PC-9 (cell line): Measurements from ENCODE around the gene CLDN11.

ENCODE experiments used
- EZH2 ChIP-seq: fragments of 200-600 bp; sonication (generic); IDR thresholded peaks from 2 replicates; pipeline ENCODE4 v1.8.0; 2017; ENCODE audit warnings: antibody characterized with exemption, low read depth
- TF ChIP-seq, protein P1 (sequence below): fragments of 200-600 bp; sonication (generic); conservative IDR thresholded peaks from 2 replicates; pipeline ENCODE4 v1.6.1; 2017; ENCODE audit warnings: mixed run types, antibody characterized with exemption, mild to moderate bottlenecking, moderate library complexity

DNA sequence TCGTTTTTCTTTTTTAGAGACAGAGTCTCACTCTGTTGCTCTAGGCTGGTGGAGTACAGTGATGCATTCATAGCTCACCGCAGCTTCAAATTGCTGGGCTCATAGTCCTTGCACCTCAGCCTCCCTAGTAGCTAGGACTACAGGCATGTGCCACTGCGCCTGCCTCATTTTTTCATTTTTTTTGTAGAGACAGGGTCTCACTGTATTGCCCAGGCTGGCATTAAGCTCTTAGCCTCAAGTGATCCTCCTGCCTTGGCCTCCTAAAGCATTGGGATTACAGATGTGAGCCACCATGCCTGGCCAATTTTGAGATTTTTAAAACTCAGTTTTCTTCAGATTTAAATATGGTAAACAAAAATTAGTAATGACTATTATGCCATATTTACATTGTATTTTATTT is 32.2 kb upstream of the CLDN11 start:
- TF ChIP-seq, protein P1, sequence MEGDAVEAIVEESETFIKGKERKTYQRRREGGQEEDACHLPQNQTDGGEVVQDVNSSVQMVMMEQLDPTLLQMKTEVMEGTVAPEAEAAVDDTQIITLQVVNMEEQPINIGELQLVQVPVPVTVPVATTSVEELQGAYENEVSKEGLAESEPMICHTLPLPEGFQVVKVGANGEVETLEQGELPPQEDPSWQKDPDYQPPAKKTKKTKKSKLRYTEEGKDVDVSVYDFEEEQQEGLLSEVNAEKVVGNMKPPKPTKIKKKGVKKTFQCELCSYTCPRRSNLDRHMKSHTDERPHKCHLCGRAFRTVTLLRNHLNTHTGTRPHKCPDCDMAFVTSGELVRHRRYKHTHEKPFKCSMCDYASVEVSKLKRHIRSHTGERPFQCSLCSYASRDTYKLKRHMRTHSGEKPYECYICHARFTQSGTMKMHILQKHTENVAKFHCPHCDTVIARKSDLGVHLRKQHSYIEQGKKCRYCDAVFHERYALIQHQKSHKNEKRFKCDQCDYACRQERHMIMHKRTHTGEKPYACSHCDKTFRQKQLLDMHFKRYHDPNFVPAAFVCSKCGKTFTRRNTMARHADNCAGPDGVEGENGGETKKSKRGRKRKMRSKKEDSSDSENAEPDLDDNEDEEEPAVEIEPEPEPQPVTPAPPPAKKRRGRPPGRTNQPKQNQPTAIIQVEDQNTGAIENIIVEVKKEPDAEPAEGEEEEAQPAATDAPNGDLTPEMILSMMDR, result no peak
- no peak for TF ChIP-seq EZH2
